A673 (cell line): ENCODE measurements around the gene SRI. TPM values are rescaled to one million over a fixed set of nuclear protein-coding genes. Genes with fewer than 3 reads are reported as not detected.

ENCODE experiments used
- BruUV-seq: library from RNA; stranded (reverse); fragments of 400-500 nt; replicated peaks from 2 replicates; lab custom pipeline; 2021; lab: Mats Ljungman, UMichigan
- CTCF ChIA-PET: fragments of 300-600 bp; sonication (Branson Sonifier 250); formaldehyde crosslinking; loops from one replicate; lab custom pipeline; 2022; ENCODE audit warnings: antibody characterized with exemption; lab: Charles Lee
- POLR2A ChIA-PET: fragments of 300-600 bp; sonication (Branson Sonifier 250); formaldehyde crosslinking; loops from one replicate; lab custom pipeline; 2022; ENCODE audit warnings: antibody characterized with exemption; ENCODE audit not compliant: low non-redundant PET; lab: Charles Lee
- DNase-seq: peaks from one replicate; pipeline ENCODE4 v3.0.0-alpha.2; 2015; ENCODE audit warnings: low spot score
- H3K27ac ChIP-seq: fragments of 200-600 bp; sonication (generic); 2 replicates; pipeline ENCODE4 v1.5.1; 2016; ENCODE audit warnings: mixed run types, low read depth, mild to moderate bottlenecking, mixed read lengths, antibody characterized with exemption, low read length; ENCODE audit not compliant: poor library complexity, severe bottlenecking
- H3K27me3 ChIP-seq: fragments of 200-600 bp; sonication (generic); replicated peaks from 2 replicates; pipeline ENCODE4 v1.6.1; 2017; ENCODE audit warnings: mixed run types, low read depth, mild to moderate bottlenecking, mixed read lengths, antibody characterized with exemption, low read length; ENCODE audit not compliant: insufficient read depth, poor library complexity
- H3K36me3 ChIP-seq: fragments of 200-600 bp; sonication (generic); 2 replicates; pipeline ENCODE4 v1.6.1; 2016; ENCODE audit warnings: mixed run types, mild to moderate bottlenecking, mixed read lengths, antibody characterized with exemption, low read length; ENCODE audit not compliant: insufficient read depth, poor library complexity, severe bottlenecking
- H3K4me1 ChIP-seq: fragments of 200-600 bp; sonication (generic); 2 replicates; pipeline ENCODE4 v1.6.1; 2017; ENCODE audit warnings: mixed run types, mild to moderate bottlenecking, mixed read lengths, antibody characterized with exemption, low read length; ENCODE audit not compliant: insufficient read depth, poor library complexity, severe bottlenecking
- H3K4me3 ChIP-seq: fragments of 200-600 bp; sonication (generic); 2 replicates; pipeline ENCODE4 v1.5.1; 2016; ENCODE audit warnings: low read depth, mixed run types, mild to moderate bottlenecking, mixed read lengths, low read length; ENCODE audit not compliant: poor library complexity, severe bottlenecking
- H3K9me3 ChIP-seq: fragments of 200-600 bp; sonication (generic); 2 replicates; pipeline ENCODE4 v1.6.1; 2016; ENCODE audit warnings: mixed run types, low read depth, mild to moderate bottlenecking, mixed read lengths, antibody characterized with exemption, low read length; ENCODE audit not compliant: poor library complexity, severe bottlenecking
- CTCF ChIP-seq: fragments of 300-800, 200-600 bp; sonication (generic); conservative IDR thresholded peaks from 2 replicates; pipeline ENCODE4 v1.5.1; 2017; ENCODE audit warnings: low read depth, mild to moderate bottlenecking, antibody characterized with exemption, low read length, moderate library complexity, mixed read lengths
- EZH2 ChIP-seq: fragments of 200-600 bp; sonication (generic); IDR thresholded peaks from 2 replicates; pipeline ENCODE4 v1.6.1; 2017; ENCODE audit warnings: borderline replicate concordance, low read depth, mild to moderate bottlenecking, mixed read lengths, antibody characterized with exemption, low read length; ENCODE audit not compliant: poor library complexity, severe bottlenecking
- intact Hi-C: fragments of 100-400 bp; cut with micrococcal nuclease; formaldehyde crosslinking; loops from one replicate; pipeline ENCODE4 v1.10.0; 2022; ENCODE audit not compliant: unreplicated experiment
- total RNA-seq: library from RNA; stranded (reverse); gene quantifications from 2 replicates; pipeline ENCODE4 v1.2.3, GENCODE V29; 2021

SRI gene
- total RNA-seq, 1 experiment from 2014 or later = 87.7 TPM

- Histone ChIP-seq H3K27me3 (no peaks in the 10 kb centered on the region), H3K9me3 (no peaks in the 10 kb centered on the region), H3K4me3 (peak overlapping the region; percentile 93), H3K27ac (peak overlapping the region; percentile 98), H3K4me1 (peaks cover 13% of the 10 kb centered on the region), H3K36me3 (peaks cover 4% of the 10 kb centered on the region)
- ChIA-PET POLR2A (no interaction called here), CTCF (no interaction called here)
- intact Hi-C loops = no loop called here
- TF ChIP-seq EZH2 (no peak), CTCF (no peak)
- TSS peak; percentile 59 for BruUV-seq
- DNase-seq = peak; percentile 52
Measured at GRCh38 chr7:88218836-88219605, 817 bp downstream of the SRI start.

GRCh38 chr7:88218429-88218745 is 1.5 kb downstream of the SRI start:
- Histone ChIP-seq H3K4me3 (peak overlapping the region; percentile 93), H3K4me1 (peaks cover 13% of the 10 kb centered on the region), H3K27me3 (no peaks in the 10 kb centered on the region), H3K36me3 (peaks cover 4% of the 10 kb centered on the region), H3K9me3 (no peaks in the 10 kb centered on the region), H3K27ac (no peak overlapping the region)
- no peak for DNase-seq
- ChIA-PET POLR2A (interaction anchor here (0.7 kb wide), 1 partner anchor 468 kb away, joined by 3 read pairs; no protein-coding TSS in a partner anchor), CTCF (no interaction called here)
- no TSS peak for BruUV-seq
- intact Hi-C loops = no loop called here
- TF ChIP-seq EZH2 (no peak), CTCF (no peak)

GRCh38 chr7:88217675-88218428 is 2.0 kb downstream of the SRI start:
- no TSS peak for BruUV-seq
- intact Hi-C loops = no loop called here

More at GRCh38 chr7:88217675-88218428, 2.0 kb downstream of the SRI start:
- no peaks in the 10 kb centered on the region for H3K9me3 ChIP-seq
- H3K4me1 ChIP-seq = peaks cover 13% of the 10 kb centered on the region
- no peaks in the 10 kb centered on the region for H3K27me3 ChIP-seq
- no peak overlapping the region for H3K27ac ChIP-seq
- H3K36me3 ChIP-seq = peaks cover 4% of the 10 kb centered on the region
- TF ChIP-seq EZH2 (no peak), CTCF (no peak)
- peak overlapping the region; percentile 93 for H3K4me3 ChIP-seq
- ChIA-PET CTCF (no interaction called here), POLR2A (interaction anchor here (0.7 kb wide), 1 partner anchor 469 kb away, joined by 3 read pairs; no protein-coding TSS in a partner anchor)
- DNase-seq = no peak
